H1 (cell line): ENCODE data around the gene CDRT4. TPM values are rescaled to one million over a fixed set of nuclear protein-coding genes. Genes with fewer than 3 reads are reported as not detected.

Experiments used
- BCL11A ChIP-seq, 2 experiments: IDR thresholded peaks; one replicate each; pipeline ENCODE4 v1.6.1; 2011; ENCODE audit warnings: low read depth in 2 of 2, low read length in 2 of 2, mild to moderate bottlenecking in 2 of 2
- CREB1 ChIP-seq: IDR thresholded peaks from 2 replicates; pipeline ENCODE4 v1.6.1; 2012; ENCODE audit warnings: inconsistent platforms
- E2F6 ChIP-seq: IDR thresholded peaks from 2 replicates; pipeline ENCODE4 v1.6.1; 2012; ENCODE audit warnings: inconsistent platforms
- KDM1A ChIP-seq: fragments of 200-600, 300-600 bp; sonication (generic); IDR thresholded peaks from 2 replicates; pipeline ENCODE4 v1.7.1; 2016; ENCODE audit warnings: mild to moderate bottlenecking, low read length, borderline replicate concordance
- KDM4A ChIP-seq: IDR thresholded peaks from one replicate; pipeline ENCODE4 v1.7.1; 2012; ENCODE audit warnings: low read depth, mild to moderate bottlenecking, moderate library complexity, low read length, inconsistent platforms; ENCODE audit not compliant: severe bottlenecking
- NANOG ChIP-seq: IDR thresholded peaks from 2 replicates; pipeline ENCODE4 v1.6.1; 2011; ENCODE audit warnings: low read length, low read depth, mild to moderate bottlenecking, inconsistent platforms; ENCODE audit not compliant: insufficient read depth, poor library complexity, severe bottlenecking
- TAF1 ChIP-seq: IDR thresholded peaks from 2 replicates; pipeline ENCODE4 v1.6.1; 2011; ENCODE audit warnings: mild to moderate bottlenecking, low read depth, low read length
- polyA plus RNA-seq, 7 experiments: library from polyadenylated mRNA; depleted of rRNA in 3 of 7; stranded (reverse) in 5 of 7; unstranded in 2 of 7; fragments of >200 nt in 5 of 7; fragments of 200-250 nt in 2 of 7; gene quantifications; 1 replicate in 5 of 7; 2 replicates in 1 of 7; 4 replicates in 1 of 7; pipeline versions ENCODE4 v1.2.1 to v1.2.3, GENCODE V29; 2011 to 2013; ENCODE audit warnings: missing spikeins in 2 of 7, mixed read lengths in 2 of 7
- total RNA-seq: library from RNA; stranded (reverse); fragmentation: NEBNext Ultra II Directional; extraction: Animal tissue kit (Norgen Biotek cat#: 25700); gene quantifications from 2 replicates; pipeline ENCODE4 v1.2.1, GENCODE V29; 2021
- TF ChIP-seq, protein P1 (sequence below), 3 experiments: IDR thresholded peaks; 1 replicate in 2 of 3; 2 replicates in 1 of 3; pipeline versions ENCODE4 v1.5.1 to v1.6.1; 2011; ENCODE audit warnings: low read length in 3 of 3, mild to moderate bottlenecking in 3 of 3, inconsistent platforms in 2 of 3, low read depth in 1 of 3, moderate library complexity in 1 of 3; ENCODE audit not compliant: insufficient read depth in 1 of 3; ENCODE audit errors: control extremely low read depth in 1 of 3
- TF ChIP-seq, protein P2 (sequence below): IDR thresholded peaks from 2 replicates; pipeline ENCODE4 v1.6.1; 2012; ENCODE audit warnings: inconsistent platforms

The CDRT4 gene
- total and polyA plus RNA-seq, 2 of the 8 experiments (the other 6 are each of a cell fraction or from before 2014, with no cell fraction given), result 2.6 to 5.6 TPM

GRCh38 chr17:15403276-15403939, 64.0 kb downstream of the CDRT4 start (continued):
- TF ChIP-seq, protein P1, sequence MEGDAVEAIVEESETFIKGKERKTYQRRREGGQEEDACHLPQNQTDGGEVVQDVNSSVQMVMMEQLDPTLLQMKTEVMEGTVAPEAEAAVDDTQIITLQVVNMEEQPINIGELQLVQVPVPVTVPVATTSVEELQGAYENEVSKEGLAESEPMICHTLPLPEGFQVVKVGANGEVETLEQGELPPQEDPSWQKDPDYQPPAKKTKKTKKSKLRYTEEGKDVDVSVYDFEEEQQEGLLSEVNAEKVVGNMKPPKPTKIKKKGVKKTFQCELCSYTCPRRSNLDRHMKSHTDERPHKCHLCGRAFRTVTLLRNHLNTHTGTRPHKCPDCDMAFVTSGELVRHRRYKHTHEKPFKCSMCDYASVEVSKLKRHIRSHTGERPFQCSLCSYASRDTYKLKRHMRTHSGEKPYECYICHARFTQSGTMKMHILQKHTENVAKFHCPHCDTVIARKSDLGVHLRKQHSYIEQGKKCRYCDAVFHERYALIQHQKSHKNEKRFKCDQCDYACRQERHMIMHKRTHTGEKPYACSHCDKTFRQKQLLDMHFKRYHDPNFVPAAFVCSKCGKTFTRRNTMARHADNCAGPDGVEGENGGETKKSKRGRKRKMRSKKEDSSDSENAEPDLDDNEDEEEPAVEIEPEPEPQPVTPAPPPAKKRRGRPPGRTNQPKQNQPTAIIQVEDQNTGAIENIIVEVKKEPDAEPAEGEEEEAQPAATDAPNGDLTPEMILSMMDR (IDR thresholded peaks at IDR 0.05; ENCODE audit: control extremely low read depth in 1 of 3, insufficient read depth in 1 of 3, low read depth in 1 of 3, low read length in 3 of 3), result no peak
- TF ChIP-seq E2F6 (no peak), KDM4A (no peak), CREB1 (no peak), BCL11A (IDR thresholded peaks at IDR 0.05; ENCODE audit: low read depth in 2 of 2, low read length in 2 of 2) (no peak), KDM1A (no peak), NANOG (no peak), TAF1 (no peak)
- TF ChIP-seq, protein P2, sequence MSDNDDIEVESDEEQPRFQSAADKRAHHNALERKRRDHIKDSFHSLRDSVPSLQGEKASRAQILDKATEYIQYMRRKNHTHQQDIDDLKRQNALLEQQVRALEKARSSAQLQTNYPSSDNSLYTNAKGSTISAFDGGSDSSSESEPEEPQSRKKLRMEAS, result no peak
